Hepatocyte (in vitro differentiated cells): ENCODE results near the gene ERBB4. TPM values are rescaled to one million over a fixed set of nuclear protein-coding genes. Genes with fewer than 3 reads are reported as not detected.

Experiments
- DNase-seq: peaks from one replicate; pipeline ENCODE4 v3.0.0-alpha.2; 2016; ENCODE audit warnings: low spot score
- H2AFZ ChIP-seq: fragments of 200-600 bp; sonication (generic); 2 replicates; pipeline ENCODE4 v1.6.0; 2016; ENCODE audit warnings: antibody characterized with exemption, mild to moderate bottlenecking
- H3K27ac ChIP-seq: fragments of 200-600 bp; sonication (generic); 2 replicates; pipeline ENCODE4 v1.5.1; 2016; ENCODE audit warnings: mild to moderate bottlenecking
- H3K27me3 ChIP-seq: fragments of 200-600 bp; sonication (generic); 2 replicates; pipeline ENCODE4 v1.6.1; 2016
- H3K36me3 ChIP-seq: fragments of 200-600 bp; sonication (generic); replicated peaks from 2 replicates; pipeline ENCODE4 v1.5.1; 2016; ENCODE audit warnings: low read depth; ENCODE audit not compliant: insufficient read depth
- H3K4me1 ChIP-seq: fragments of 200-600 bp; sonication (generic); 2 replicates; pipeline ENCODE4 v1.5.1; 2016; ENCODE audit warnings: mild to moderate bottlenecking, moderate library complexity; ENCODE audit not compliant: insufficient read depth
- H3K4me2 ChIP-seq: fragments of 200-600 bp; sonication (generic); 2 replicates; pipeline ENCODE4 v1.6.0; 2016
- H3K4me3 ChIP-seq: fragments of 200-600 bp; sonication (generic); 2 replicates; pipeline ENCODE4 v1.5.1; 2016; ENCODE audit warnings: mild to moderate bottlenecking
- H3K79me2 ChIP-seq: fragments of 200-600 bp; sonication (generic); 2 replicates; pipeline ENCODE4 v1.6.0; 2017; ENCODE audit warnings: mild to moderate bottlenecking
- H3K9me2 ChIP-seq: fragments of 200-600 bp; sonication (generic); replicated peaks from 2 replicates; pipeline ENCODE4 v1.6.0; 2017; ENCODE audit warnings: mild to moderate bottlenecking; ENCODE audit not compliant: insufficient read depth
- H3K9me3 ChIP-seq: fragments of 200-600 bp; sonication (generic); 2 replicates; pipeline ENCODE4 v1.5.1; 2016; ENCODE audit warnings: low read depth, mild to moderate bottlenecking
- H4K20me1 ChIP-seq: fragments of 200-600 bp; sonication (generic); 2 replicates; pipeline ENCODE4 v1.6.0; 2016; ENCODE audit warnings: mild to moderate bottlenecking; ENCODE audit not compliant: insufficient read depth, poor library complexity, severe bottlenecking
- CTCF ChIP-seq: fragments of 200-600 bp; sonication (generic); IDR thresholded peaks from 2 replicates; pipeline ENCODE4 v1.5.1; 2016; ENCODE audit warnings: antibody characterized with exemption, mild to moderate bottlenecking; ENCODE audit not compliant: poor library complexity
- EZH2 ChIP-seq: fragments of 200-600 bp; sonication (generic); IDR thresholded peaks from 2 replicates; pipeline ENCODE4 v1.6.1; 2016; ENCODE audit warnings: antibody characterized with exemption, mild to moderate bottlenecking, borderline replicate concordance
- EZH2phosphoT487 ChIP-seq: fragments of 200-600 bp; sonication (generic); IDR thresholded peaks from one replicate; pipeline ENCODE4 v1.6.1; 2018; ENCODE audit warnings: antibody characterized with exemption, mild to moderate bottlenecking, low read depth, moderate library complexity; ENCODE audit not compliant: unreplicated experiment, severe bottlenecking
- WGBS: methylation state at CpG from one replicate; pipeline ENCODE4 v1.1.6; 2016; ENCODE audit warnings: low lambda C conversion rate; ENCODE audit errors: missing lambda C conversion rate; 5-methylcytosine and 5-hydroxymethylcytosine counted together
- polyA plus RNA-seq: library from polyadenylated mRNA; unstranded; fragments of >200 nt; fragmentation: Nextera tagmentation; extraction: Ambion mirVana; gene quantifications from 2 replicates; pipeline ENCODE4 v1.2.1, GENCODE V29; 2016
- total RNA-seq: library from RNA; depleted of rRNA; stranded (reverse); fragments of >200 nt; gene quantifications from 2 replicates; pipeline ENCODE4 v1.2.3, GENCODE V29; 2014

The ERBB4 gene
- total and polyA plus RNA-seq, 2 experiments from 2014 or later: 3.4 to 3.9 TPM

GRCh38 chr2:212344131-212344530 lies 194.5 kb downstream of the ERBB4 start:
- H3K4me2 ChIP-seq: no peak overlapping the region
- H3K27ac ChIP-seq: no peak overlapping the region
- WGBS: 97% methylated on average over 2 of the region's 2 CpGs
- TF ChIP-seq CTCF (no peak), EZH2phosphoT487 (no peak), EZH2 (no peak)
- no peaks in the 10 kb centered on the region for H4K20me1 ChIP-seq
- H3K36me3 ChIP-seq: no peaks in the 10 kb centered on the region
- no peaks in the 10 kb centered on the region for H3K4me1 ChIP-seq
- no peaks in the 10 kb centered on the region for H3K27me3 ChIP-seq
- DNase-seq: no peak
- no peaks in the 10 kb centered on the region for H3K9me2 ChIP-seq
- H2AFZ ChIP-seq: no peak overlapping the region
- H3K9me3 ChIP-seq: no peaks in the 10 kb centered on the region
- no peaks in the 10 kb centered on the region for H3K79me2 ChIP-seq
- no peak overlapping the region for H3K4me3 ChIP-seq

GRCh38 chr2:212343167-212343566 lies 195.4 kb downstream of the ERBB4 start:
- Histone ChIP-seq H3K4me3 (no peak overlapping the region), H3K9me3 (no peaks in the 10 kb centered on the region), H3K9me2 (no peaks in the 10 kb centered on the region), H3K27ac (no peak overlapping the region), H3K4me1 (no peaks in the 10 kb centered on the region), H4K20me1 (no peaks in the 10 kb centered on the region), H3K79me2 (no peaks in the 10 kb centered on the region), H2AFZ (no peak overlapping the region), H3K4me2 (no peak overlapping the region), H3K36me3 (no peaks in the 10 kb centered on the region), H3K27me3 (no peaks in the 10 kb centered on the region)
- TF ChIP-seq CTCF (no peak), EZH2phosphoT487 (no peak), EZH2 (no peak)
- 91% methylated on average over 2 of the region's 2 CpGs for WGBS
- DNase-seq: no peak

GRCh38 chr2:212337486-212338343 lies 200.9 kb downstream of the ERBB4 start:
- DNase-seq: no peak
- TF ChIP-seq EZH2phosphoT487: no peak
- no peak for TF ChIP-seq CTCF
- TF ChIP-seq EZH2: no peak
- Histone ChIP-seq H3K4me1 (no peaks in the 10 kb centered on the region), H3K4me2 (no peak overlapping the region), H3K36me3 (no peaks in the 10 kb centered on the region), H3K9me2 (no peaks in the 10 kb centered on the region), H3K4me3 (no peak overlapping the region), H3K79me2 (no peaks in the 10 kb centered on the region), H3K9me3 (no peaks in the 10 kb centered on the region), H2AFZ (no peak overlapping the region), H3K27me3 (no peaks in the 10 kb centered on the region), H3K27ac (no peak overlapping the region), H4K20me1 (no peaks in the 10 kb centered on the region)
- 63% methylated on average over 4 of the region's 4 CpGs for WGBS
